Thyroid gland (tissue), 4 donors: ENCODE measurements around the gene PDE4B. TPM values are rescaled to one million over a fixed set of nuclear protein-coding genes. Genes with fewer than 3 reads are reported as not detected.

ENCODE experiments used
- DNase-seq, 2 donors: peaks; one replicate each; pipeline ENCODE4 v3.0.0-alpha.2; 2019
- H3K27ac ChIP-seq, 3 donors: fragments of 200-600 bp; sonication (generic); 1 replicate in 2 of 3; 2 replicates in 1 of 3; pipeline ENCODE4 v1.5.1; 2016 to 2019; ENCODE audit warnings: mild to moderate bottlenecking in 1 of 3, moderate library complexity in 1 of 3
- H3K27me3 ChIP-seq: fragments of 200-600 bp; sonication (generic); one replicate; pipeline ENCODE4 v1.5.1; 2019
- H3K36me3 ChIP-seq, 2 donors: fragments of 200-600 bp; sonication (generic); one replicate each; pipeline ENCODE4 v1.5.1; 2016 to 2019
- H3K4me1 ChIP-seq, 2 donors: fragments of 200-600 bp; sonication (generic); one replicate each; pipeline ENCODE4 v1.5.1; 2017 to 2019
- H3K4me3 ChIP-seq, 3 donors: fragments of 200-600 bp; sonication (generic); replicated peaks in 1 of 3; 1 replicate in 2 of 3; 2 replicates in 1 of 3; pipeline ENCODE4 v1.5.1; 2016; ENCODE audit warnings: mild to moderate bottlenecking in 1 of 3
- H3K9me3 ChIP-seq: fragments of 200-600 bp; sonication (generic); one replicate; pipeline ENCODE4 v1.5.1; 2017
- CTCF ChIP-seq, 6 experiments: fragments of 200-600 bp in 3 of 6; fragments of 450-650 bp in 3 of 6; sonication (generic) in 3 of 6; IDR thresholded peaks; one replicate each; pipeline ENCODE4 v1.5.1; 2016 to 2019; ENCODE audit warnings: antibody characterized with exemption in 6 of 6, mild to moderate bottlenecking in 2 of 6, inconsistent platforms in 1 of 6, moderate library complexity in 1 of 6
- POLR2A ChIP-seq, 2 donors: fragments of 450-650 bp; IDR thresholded peaks; one replicate each; pipeline ENCODE4 v1.6.1; 2017; ENCODE audit warnings: antibody characterized with exemption in 2 of 2, mild to moderate bottlenecking in 2 of 2, moderate library complexity in 1 of 2
- WGBS, 2 donors: methylation state at CpG; one replicate each; pipeline ENCODE4 v1.1.5; 2017; 5-methylcytosine and 5-hydroxymethylcytosine counted together
- intact Hi-C: fragments of 100-400 bp; cut with DNase I; formaldehyde crosslinking; loops from one replicate; pipeline ENCODE4 v1.15.1; 2023
- total RNA-seq, 4 donors: library from RNA; depleted of rRNA; stranded (reverse); fragments of >200 nt; gene quantifications; one replicate each; pipeline ENCODE4 v1.2.3, GENCODE V29; 2016

The PDE4B gene
- total RNA-seq, 4 donors from 2014 or later: 9.6 to 21.3 (median 15.0) TPM

GRCh38 chr1:66044912-66045311 is 252.2 kb downstream of the PDE4B start:
- no peaks in the 10 kb centered on the region for H3K27me3 ChIP-seq
- TF ChIP-seq POLR2A (IDR thresholded peaks at IDR 0.05): no peak
- no peak for TF ChIP-seq CTCF (IDR thresholded peaks at IDR 0.05)
- no peak for DNase-seq
- H3K9me3 ChIP-seq: no peaks in the 10 kb centered on the region
- H3K27ac ChIP-seq: no peak overlapping the region
- no peaks in the 10 kb centered on the region for H3K4me1 ChIP-seq
- intact Hi-C loops: no loop called here
- no peak overlapping the region for H3K4me3 ChIP-seq
- whole genome bisulfite sequencing, 2 donors: 74 to 77% methylated on average over 1 of the region's 1 CpG
- no peaks in the 10 kb centered on the region for H3K36me3 ChIP-seq

GRCh38 chr1:66046415-66046814 is 253.7 kb downstream of the PDE4B start:
- H3K27me3 ChIP-seq: no peaks in the 10 kb centered on the region
- no peak for DNase-seq
- intact Hi-C loops: no loop called here

GRCh38 chr1:66048011-66048410 is 255.3 kb downstream of the PDE4B start:
- Histone ChIP-seq H3K4me1 (no peaks in the 10 kb centered on the region), H3K9me3 (no peaks in the 10 kb centered on the region), H3K4me3 (no peak overlapping the region), H3K36me3 (no peaks in the 10 kb centered on the region), H3K27ac (no peak overlapping the region), H3K27me3 (no peaks in the 10 kb centered on the region)
- no peak for DNase-seq
- WGBS, 2 donors: 71 to 74% methylated on average over 2 of the region's 2 CpGs
- intact Hi-C loops: no loop called here
- no peak for TF ChIP-seq CTCF (IDR thresholded peaks at IDR 0.05)
- TF ChIP-seq POLR2A (IDR thresholded peaks at IDR 0.05): no peak

More at GRCh38 chr1:66046415-66046814, 253.7 kb downstream of the PDE4B start:
- H3K9me3 ChIP-seq: no peaks in the 10 kb centered on the region
- WGBS, 2 donors: 77% methylated on average over 4 of the region's 4 CpGs
- H3K4me3 ChIP-seq: no peak overlapping the region
- H3K36me3 ChIP-seq: no peaks in the 10 kb centered on the region
- H3K4me1 ChIP-seq: no peaks in the 10 kb centered on the region
- TF ChIP-seq POLR2A (IDR thresholded peaks at IDR 0.05) (no peak), CTCF (IDR thresholded peaks at IDR 0.05) (no peak)
- H3K27ac ChIP-seq: no peak overlapping the region

- Histone ChIP-seq H3K9me3 (no peaks in the 10 kb centered on the region), H3K27me3 (no peaks in the 10 kb centered on the region), H3K4me3 (no peak overlapping the region), H3K36me3 (no peaks in the 10 kb centered on the region), H3K4me1 (no peaks in the 10 kb centered on the region), H3K27ac (no peak overlapping the region)
- no peak for TF ChIP-seq CTCF (IDR thresholded peaks at IDR 0.05)
- no peak for TF ChIP-seq POLR2A (IDR thresholded peaks at IDR 0.05)
- DNase-seq: no peak
- 73 to 75% methylated on average over 1 of the region's 1 CpG for WGBS, 2 donors
- intact Hi-C loops: no loop called here
Measured at GRCh38 chr1:66050123-66050522, 257.4 kb downstream of the PDE4B start.

GRCh38 chr1:66050633-66051032 is 257.9 kb downstream of the PDE4B start:
- DNase-seq: no peak
- Histone ChIP-seq H3K4me3 (no peak overlapping the region), H3K36me3 (no peaks in the 10 kb centered on the region), H3K27me3 (no peaks in the 10 kb centered on the region), H3K27ac (no peak overlapping the region), H3K9me3 (no peaks in the 10 kb centered on the region), H3K4me1 (no peaks in the 10 kb centered on the region)
- TF ChIP-seq POLR2A (IDR thresholded peaks at IDR 0.05): no peak
- no peak for TF ChIP-seq CTCF (IDR thresholded peaks at IDR 0.05)
- WGBS, 2 donors: 76 to 77% methylated on average over 4 of the region's 4 CpGs
- intact Hi-C loops: no loop called here
